Cardiac muscle cell (in vitro differentiated cells and primary cell): ENCODE measurements around the gene CCDC107. TPM values are rescaled to one million over a fixed set of nuclear protein-coding genes. Genes with fewer than 3 reads are reported as not detected.

Experiments
- DNase-seq, 2 donors: peaks; one replicate each; pipeline versions ENCODE4 v3.0.0 to v3.0.0-alpha.2; 2010 to 2017; ENCODE audit warnings: low read depth in 1 of 2, low spot score in 1 of 2
- H3K27ac ChIP-seq: fragments of 200-600 bp; sonication (generic); 2 replicates; pipeline ENCODE4 v1.5.1; 2016
- H3K27me3 ChIP-seq: fragments of 200-600 bp; sonication (generic); 2 replicates; pipeline ENCODE4 v1.6.0; 2016; ENCODE audit warnings: control low read depth
- H3K36me3 ChIP-seq: fragments of 200-600 bp; sonication (generic); 2 replicates; pipeline ENCODE4 v1.5.1; 2016; ENCODE audit warnings: control low read depth
- H3K4me1 ChIP-seq: fragments of 200-600 bp; sonication (generic); 2 replicates; pipeline ENCODE4 v1.8.1; 2017; ENCODE audit warnings: low read depth, mild to moderate bottlenecking, mixed run types
- H3K4me3 ChIP-seq: fragments of 200-600 bp; sonication (generic); 2 replicates; pipeline ENCODE4 v1.5.1; 2016; ENCODE audit warnings: mild to moderate bottlenecking
- H3K9me3 ChIP-seq: fragments of 200-600 bp; sonication (generic); 2 replicates; pipeline ENCODE4 v1.5.1; 2017; ENCODE audit warnings: low read depth, mild to moderate bottlenecking, control low read depth
- CTCF ChIP-seq: IDR thresholded peaks from 2 replicates; pipeline ENCODE4 v1.5.1; 2012; ENCODE audit warnings: low read depth, mild to moderate bottlenecking, low read length
- polyA plus RNA-seq: library from polyadenylated mRNA; unstranded; fragments of >200 nt; fragmentation: Nextera tagmentation; extraction: Ambion mirVana; gene quantifications from 2 replicates; pipeline ENCODE4 v1.2.1, GENCODE V29; 2016
- total RNA-seq: library from RNA; depleted of rRNA; stranded (reverse); fragments of >200 nt; gene quantifications from 2 replicates; pipeline ENCODE4 v1.2.3, GENCODE V29; 2016

The CCDC107 gene
- total and polyA plus RNA-seq, 2 experiments from 2014 or later, result 26.5 to 75.1 TPM

GRCh38 chr9:35662437-35662836, 4.3 kb downstream of the CCDC107 start:
- Histone ChIP-seq H3K4me1 (peaks cover 19% of the 10 kb centered on the region), H3K27ac (peak overlapping the region; percentile 99), H3K36me3 (no peaks in the 10 kb centered on the region), H3K4me3 (no peak overlapping the region), H3K27me3 (no peaks in the 10 kb centered on the region), H3K9me3 (no peaks in the 10 kb centered on the region)
- no peak for TF ChIP-seq CTCF
- no peak for DNase-seq

GRCh38 chr9:35664531-35665470, 6.7 kb downstream of the CCDC107 start, which contains the start of gene ARHGEF39:
ARHGEF39 (minus strand) TSS chr9:35665195; CDS start chr9:35665169, 26 bp downstream.
- Histone ChIP-seq H3K36me3 (no peaks in the 10 kb centered on the region), H3K27me3 (no peaks in the 10 kb centered on the region), H3K4me1 (peaks cover 12% of the 10 kb centered on the region), H3K9me3 (no peaks in the 10 kb centered on the region), H3K4me3 (peak within 1 kb of the TSS; percentile 47), H3K27ac (no peak within 1 kb of the TSS)
- TF ChIP-seq CTCF, result peak; percentile 34
- peak; percentile 79 to 90 for DNase-seq

GRCh38 chr9:35665471-35665818, 7.4 kb downstream of the CCDC107 start:
- no peak overlapping the region for H3K27ac ChIP-seq
- H3K4me1 ChIP-seq, result peaks cover 12% of the 10 kb centered on the region
- H3K36me3 ChIP-seq, result no peaks in the 10 kb centered on the region
- H3K9me3 ChIP-seq, result no peaks in the 10 kb centered on the region
- TF ChIP-seq CTCF, result no peak
- no peak for DNase-seq
- peak overlapping the region; percentile 47 for H3K4me3 ChIP-seq
- H3K27me3 ChIP-seq, result no peaks in the 10 kb centered on the region

GRCh38 chr9:35666045-35666444, 8.0 kb downstream of the CCDC107 start:
- no peak for TF ChIP-seq CTCF
- H3K27ac ChIP-seq, result no peak overlapping the region
- H3K4me1 ChIP-seq, result peaks cover 9% of the 10 kb centered on the region
- no peak overlapping the region for H3K4me3 ChIP-seq
- no peaks in the 10 kb centered on the region for H3K27me3 ChIP-seq
- no peaks in the 10 kb centered on the region for H3K36me3 ChIP-seq
- no peaks in the 10 kb centered on the region for H3K9me3 ChIP-seq
- DNase-seq, result peak in 1 of 2 donors; percentile 75

- no peak for TF ChIP-seq CTCF
- peaks cover 4% of the 10 kb centered on the region for H3K4me1 ChIP-seq
- DNase-seq, result no peak
- H3K36me3 ChIP-seq, result no peaks in the 10 kb centered on the region
- no peak overlapping the region for H3K4me3 ChIP-seq
- no peak overlapping the region for H3K27ac ChIP-seq
- H3K27me3 ChIP-seq, result no peaks in the 10 kb centered on the region
- H3K9me3 ChIP-seq, result no peaks in the 10 kb centered on the region
These were observed 8.5 kb downstream of the CCDC107 start for GRCh38 chr9:35666549-35666948.
